Measurements from ENCODE around the gene FAM184A. TPM values are rescaled to one million over a fixed set of nuclear protein-coding genes. Genes with fewer than 3 reads are reported as not detected.
A peak's percentile ranks its signal among the peaks of the same experiment; 100 is the strongest.

FAM184A gene
- total RNA-seq, 2 experiments from 2014 or later = 3.2 to 4.8 TPM

DNA sequence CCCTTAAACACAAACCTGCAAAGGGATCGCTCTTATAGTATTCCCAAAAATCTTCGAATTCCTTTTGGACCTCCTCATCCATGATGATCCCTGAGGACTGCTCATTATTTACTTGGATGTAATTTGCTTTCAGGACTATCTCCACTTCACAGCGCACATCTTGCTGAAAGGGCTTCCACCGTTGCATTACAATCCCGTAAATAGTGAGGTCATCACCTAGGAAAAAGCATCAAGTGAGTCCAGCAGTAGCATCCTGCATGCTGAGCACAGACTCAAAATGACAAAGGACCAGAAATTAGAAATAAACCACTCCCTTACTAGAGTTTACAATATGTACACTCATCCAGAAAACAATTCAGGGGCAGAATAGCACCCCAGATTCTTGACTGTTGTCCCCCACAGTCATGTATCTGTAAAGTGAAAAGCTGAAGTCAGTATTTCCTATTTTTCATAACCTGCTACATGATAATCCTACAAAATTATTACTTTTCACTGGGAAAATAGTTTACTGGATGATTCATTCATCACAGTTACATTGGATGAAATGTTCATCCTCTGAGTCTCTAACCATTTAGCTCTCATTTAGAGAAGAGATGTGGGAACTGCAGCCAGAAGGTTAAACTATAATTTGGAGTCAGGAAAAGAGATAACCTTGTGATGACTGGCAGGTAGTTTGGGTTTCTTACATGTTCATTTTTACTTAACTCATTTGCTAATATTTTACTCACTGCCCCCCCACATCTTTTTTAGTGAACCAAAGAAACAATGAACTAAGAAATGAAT lies 160.7 kb downstream of the FAM184A start:
- intact Hi-C loops (cut with micrococcal nuclease) = no loop called here

DNA sequence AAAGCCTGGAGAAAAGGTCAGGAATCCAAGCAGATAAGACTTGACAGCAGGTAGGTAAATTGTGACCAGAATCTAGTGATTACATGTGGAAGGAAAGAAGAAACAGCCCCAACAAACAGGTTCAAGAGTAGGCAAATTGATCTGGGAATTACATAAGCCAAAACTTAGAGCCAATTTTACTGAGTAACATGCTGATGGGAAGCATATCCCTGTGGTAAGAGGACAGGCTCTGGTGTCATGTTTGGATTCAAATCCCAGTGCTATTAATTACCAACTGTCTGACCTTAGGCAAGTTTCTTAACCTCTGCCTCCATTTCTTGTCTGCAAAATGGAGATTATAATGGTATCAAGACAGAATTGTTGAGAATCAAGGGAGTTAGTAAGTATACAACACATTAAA lies 163.9 kb downstream of the FAM184A start:
- Mint-ChIP-seq H3K4me1 (ENCODE audit: low read depth) (peaks cover 3% of the 10 kb centered on the region), H3K36me3 (ENCODE audit: low read depth) (peaks cover 45% of the 10 kb centered on the region), H3K4me3 (no peak overlapping the region), H3K27ac (peak overlapping the region; percentile 41), H3K9me3 (no peaks in the 10 kb centered on the region), H3K27me3 (no peaks in the 10 kb centered on the region)
- ChIA-PET CTCF (interaction anchor here (0.8 kb wide), 1 partner anchor 18 kb away, joined by 3 read pairs; no protein-coding TSS in a partner anchor), POLR2A (no interaction called here)
- intact Hi-C loops (cut with micrococcal nuclease) = no loop called here
- no peak for DNase-seq
- ATAC-seq = no peak
- no peak for TF ChIP-seq CTCF (IDR thresholded peaks at IDR 0.05)

More for the DNA sequence above, 160.7 kb downstream of the FAM184A start:
- Mint-ChIP-seq H3K36me3 (ENCODE audit: low read depth) (peaks cover 50% of the 10 kb centered on the region), H3K27me3 (no peaks in the 10 kb centered on the region), H3K4me1 (ENCODE audit: low read depth) (no peaks in the 10 kb centered on the region), H3K9me3 (no peaks in the 10 kb centered on the region), H3K4me3 (no peak overlapping the region), H3K27ac (peak overlapping the region; percentile 4)
- CTCF ChIA-PET = interaction anchor here (1.0 kb wide), 1 partner anchor 21 kb away, joined by 3 read pairs; no protein-coding TSS in a partner anchor
- no peak for TF ChIP-seq CTCF (IDR thresholded peaks at IDR 0.05)
- POLR2A ChIA-PET = no interaction called here
- DNase-seq (no peak), ATAC-seq (no peak)

DNA sequence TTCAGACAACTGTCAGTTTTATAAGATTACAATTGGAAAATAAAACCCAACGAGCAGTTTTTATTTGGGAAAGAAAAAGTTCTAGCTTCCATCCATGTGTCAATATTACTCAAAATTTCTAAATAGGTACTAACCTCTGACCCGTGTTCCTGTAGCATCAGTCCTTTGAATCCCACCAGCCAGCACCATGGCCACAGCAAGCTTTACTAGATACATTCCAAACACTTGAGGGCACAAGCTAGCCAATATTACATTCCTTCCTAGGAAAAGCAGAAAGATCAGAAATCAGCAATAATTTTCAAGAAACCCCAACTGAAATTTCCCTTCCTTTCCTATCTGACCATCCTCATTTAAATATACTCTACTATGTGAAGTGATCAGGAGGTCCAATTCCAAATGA lies 165.3 kb downstream of the FAM184A start:
- H3K4me3 Mint-ChIP-seq = no peak overlapping the region
- ChIA-PET POLR2A (no interaction called here), CTCF (interaction anchor here (0.6 to 1.4 kb wide), 5 partner anchors 8 to 161 kb away, joined by 3 to 4 read pairs (median 3); no protein-coding TSS in a partner anchor)
- peaks cover 46% of the 10 kb centered on the region for H3K36me3 Mint-ChIP-seq (ENCODE audit: low read depth)
- no peaks in the 10 kb centered on the region for H3K9me3 Mint-ChIP-seq
- H3K4me1 Mint-ChIP-seq (ENCODE audit: low read depth) = peaks cover 6% of the 10 kb centered on the region
- ATAC-seq (no peak), DNase-seq (no peak)
- no peaks in the 10 kb centered on the region for H3K27me3 Mint-ChIP-seq
- TF ChIP-seq CTCF (IDR thresholded peaks at IDR 0.05) = no peak
- no peak overlapping the region for H3K27ac Mint-ChIP-seq
- intact Hi-C loops (cut with micrococcal nuclease) = no loop called here

GRCh38 chr6:118912646-118913045 lies 165.8 kb downstream of the FAM184A start:
- Mint-ChIP-seq H3K36me3 (ENCODE audit: low read depth) (peaks cover 48% of the 10 kb centered on the region), H3K4me1 (ENCODE audit: low read depth) (peaks cover 6% of the 10 kb centered on the region), H3K4me3 (no peak overlapping the region), H3K9me3 (no peaks in the 10 kb centered on the region), H3K27me3 (no peaks in the 10 kb centered on the region), H3K27ac (peak overlapping the region; percentile 47)
- ChIA-PET POLR2A (no interaction called here), CTCF (interaction anchor here (0.6 to 1.4 kb wide), 5 partner anchors 9 to 161 kb away, joined by 3 to 4 read pairs (median 3); no protein-coding TSS in a partner anchor)
- DNase-seq = no peak
- no peak for TF ChIP-seq CTCF (IDR thresholded peaks at IDR 0.05)
- intact Hi-C loops (cut with micrococcal nuclease) = no loop called here
- no peak for ATAC-seq

Small RNA genes within 50 kb of the gene (microRNA-seq; reads per million reads assigned to microRNA genes)
- 1.5 reads per million for gene MIR548B (ENCODE audit: borderline microRNAs expressed, borderline replicate concordance)

Other genes with a start within 250 kb of the FAM184A start
- gene ASF1A, start 184.5 kb downstream of the FAM184A start, total RNA-seq = 10 to 100 TPM; 36.4 to 39.0 TPM
- 10 to 100 TPM; 18.4 to 21.3 TPM for gene MCM9, start 143.5 kb downstream of the FAM184A start, total RNA-seq

All from activated CD8-positive, alpha-beta T cell treated with anti-CD3 and anti-CD28 coated beads for 36 hours (primary cell).